ENCODE results near the gene CYS1. TPM values are rescaled to one million over a fixed set of nuclear protein-coding genes. Genes with fewer than 3 reads are reported as not detected.
A peak's percentile ranks its signal among the peaks of the same experiment; 100 is the strongest.
"Not testable (repeated sequence)": the region's sequence is repeated elsewhere in the genome, so short reads cannot be mapped to it uniquely, and the experiment has no call there.

The CYS1 gene
- total and polyA plus RNA-seq, 2 of the 13 experiments (the other 11 are each of a cell fraction or from before 2014, with no cell fraction given) = 0.04 TPM; not detected in 1

DNA sequence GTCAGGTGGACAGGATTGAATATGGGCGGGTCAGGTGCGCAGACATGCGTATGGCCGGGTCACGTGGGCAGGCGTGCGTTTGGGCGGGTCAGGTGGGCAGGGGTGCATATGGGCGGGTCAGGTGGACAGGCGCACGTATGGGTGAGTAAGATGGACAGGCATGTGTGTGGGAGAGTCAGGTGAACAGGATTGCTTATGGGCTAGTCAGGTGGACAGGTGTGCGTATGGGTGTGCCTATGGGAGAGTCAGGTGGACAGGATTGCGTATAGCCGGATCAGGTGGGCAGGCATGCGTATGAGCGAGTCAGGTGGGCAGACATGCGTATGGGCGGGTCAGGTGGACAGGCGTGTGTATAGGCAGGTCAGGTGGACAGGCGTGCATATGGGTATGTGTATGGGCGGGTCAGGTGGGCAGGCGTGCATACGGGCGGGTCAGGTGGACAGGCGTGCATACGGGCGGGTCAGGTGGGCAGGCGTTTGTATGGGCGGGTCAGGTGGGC lies 67.2 kb downstream of the CYS1 start:
- no peaks in the 10 kb centered on the region; the same call in 1 of the 2 replicates for H4K20me1 ChIP-seq (ENCODE audit: insufficient read depth, low read length)
- no peak overlapping the region for H3K9ac ChIP-seq (ENCODE audit: insufficient read depth, low read depth, low read length)
- no peaks in the 10 kb centered on the region for H3K9me3 ChIP-seq (ENCODE audit: low read length)
- 71% methylated on average over 29 of the region's 29 CpGs for WGBS (ENCODE audit: low lambda C conversion rate)
- ChIA-PET POLR2A (no interaction called here), CTCF (ENCODE audit: low intra/inter-chr PET ratio, low total read pairs) (no interaction called here)
- FAIRE-seq = no peak
- H3K4me3 ChIP-seq (replicated peaks in 1 of 3; ENCODE audit: insufficient read depth in 1 of 3, low read depth in 2 of 3, low read length in 3 of 3) = no peak overlapping the region
- no peaks in the 10 kb centered on the region for H3K36me3 ChIP-seq (replicated peaks in 1 of 2; ENCODE audit: control insufficient read depth in 1 of 2, insufficient read depth in 2 of 2, low read length in 2 of 2)
- no peak overlapping the region for H2AFZ ChIP-seq (ENCODE audit: low read length)
- H3K79me2 ChIP-seq (ENCODE audit: insufficient read depth, low read length) = no peaks in the 10 kb centered on the region
- no peak for DNase-seq (ENCODE audit: low spot score)
- H3K4me1 ChIP-seq (ENCODE audit: insufficient read depth, low read length) = peaks cover 28% of the 10 kb centered on the region
- no peak; the same call in 2 of the 3 replicates for ATAC-seq
- H3K27ac ChIP-seq (ENCODE audit: extremely low read length, insufficient read depth, low read length) = no peak overlapping the region
- intact Hi-C loops (cut with micrococcal nuclease; ENCODE audit: unreplicated experiment) (no loop called here), in situ Hi-C loops (cut with HindIII; ENCODE audit: extremely low pct_ligation_motif_present, low pct_unique_long_range_greater_than_20kb) (no loop called here)
- no peak overlapping the region for H3K4me2 ChIP-seq (ENCODE audit: low read depth, low read length)
- 0 out of 2 replicates have a peak, but pooled peaks have one; percentile 40 for TF ChIP-seq IKZF1 (IDR thresholded peaks at IDR 0.05)
- TF ChIP-seq ZNF234 (CRISPR knock-in tag; conservative IDR thresholded peaks at IDR 0.05) = no peak
- H3K27me3 ChIP-seq (ENCODE audit: control insufficient read depth in 1 of 2, insufficient read depth in 2 of 2, low read length in 2 of 2) = peaks cover 2 to 20% of the 10 kb centered on the region in 2 experiments; a peak in 4 of 5 replicates
- no TSS peak for BruUV-seq (replicated peaks)

DNA sequence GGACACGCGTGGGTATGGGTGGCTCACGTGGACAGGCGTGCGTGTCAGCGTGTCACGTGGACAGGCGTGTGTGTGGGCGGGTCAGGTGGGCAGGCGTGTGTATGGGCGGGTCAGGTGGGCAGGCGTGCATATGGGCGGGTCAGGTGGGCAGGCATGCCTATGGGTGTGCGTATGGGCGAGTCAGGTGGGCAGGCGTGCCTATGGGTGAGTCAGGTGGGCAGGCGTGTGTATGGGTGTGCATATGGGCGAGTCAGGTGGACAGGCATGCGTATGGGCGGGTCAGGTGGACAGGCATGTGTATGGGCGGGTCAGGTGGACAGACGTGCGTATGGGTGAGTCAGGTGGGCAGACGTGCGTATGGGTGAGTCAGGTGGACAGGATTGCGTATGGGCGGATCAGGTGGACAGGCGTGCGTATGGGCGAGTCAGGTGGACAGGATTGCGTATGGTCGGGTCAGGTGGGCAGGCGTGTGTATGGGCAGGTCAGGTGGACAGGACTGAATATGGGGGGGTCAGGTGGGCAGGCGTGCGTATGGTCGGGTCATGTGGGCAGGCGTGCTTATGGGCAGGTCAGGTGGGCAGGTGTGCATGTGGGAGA lies 67.7 kb downstream of the CYS1 start:
- H3K4me3 ChIP-seq (replicated peaks in 1 of 3; ENCODE audit: insufficient read depth in 1 of 3, low read depth in 2 of 3, low read length in 3 of 3); H4K20me1 ChIP-seq (ENCODE audit: insufficient read depth, low read length); ATAC-seq; CTCF ChIA-PET (ENCODE audit: low intra/inter-chr PET ratio, low total read pairs); H2AFZ ChIP-seq (ENCODE audit: low read length); POLR2A ChIA-PET; H3K27ac ChIP-seq (ENCODE audit: extremely low read length, insufficient read depth, low read length); in situ Hi-C loops (cut with HindIII; ENCODE audit: extremely low pct_ligation_motif_present, low pct_unique_long_range_greater_than_20kb); H3K36me3 ChIP-seq (replicated peaks in 1 of 2; ENCODE audit: control insufficient read depth in 1 of 2, insufficient read depth in 2 of 2, low read length in 2 of 2); H3K4me2 ChIP-seq (ENCODE audit: low read depth, low read length); intact Hi-C loops (cut with micrococcal nuclease; ENCODE audit: unreplicated experiment); DNase-seq (ENCODE audit: low spot score); H3K9ac ChIP-seq (ENCODE audit: insufficient read depth, low read depth, low read length); BruUV-seq (replicated peaks); H3K79me2 ChIP-seq (ENCODE audit: insufficient read depth, low read length); FAIRE-seq; H3K9me3 ChIP-seq (ENCODE audit: low read length): not testable (repeated sequence)
- peaks cover 2 to 20% of the 10 kb centered on the region in 2 experiments; a peak in 3 of 5 replicates for H3K27me3 ChIP-seq (ENCODE audit: control insufficient read depth in 1 of 2, insufficient read depth in 2 of 2, low read length in 2 of 2)
- 75% methylated on average over 35 of the region's 37 CpGs for WGBS (ENCODE audit: low lambda C conversion rate)
- peaks cover 34% of the 10 kb centered on the region for H3K4me1 ChIP-seq (ENCODE audit: insufficient read depth, low read length)

DNA sequence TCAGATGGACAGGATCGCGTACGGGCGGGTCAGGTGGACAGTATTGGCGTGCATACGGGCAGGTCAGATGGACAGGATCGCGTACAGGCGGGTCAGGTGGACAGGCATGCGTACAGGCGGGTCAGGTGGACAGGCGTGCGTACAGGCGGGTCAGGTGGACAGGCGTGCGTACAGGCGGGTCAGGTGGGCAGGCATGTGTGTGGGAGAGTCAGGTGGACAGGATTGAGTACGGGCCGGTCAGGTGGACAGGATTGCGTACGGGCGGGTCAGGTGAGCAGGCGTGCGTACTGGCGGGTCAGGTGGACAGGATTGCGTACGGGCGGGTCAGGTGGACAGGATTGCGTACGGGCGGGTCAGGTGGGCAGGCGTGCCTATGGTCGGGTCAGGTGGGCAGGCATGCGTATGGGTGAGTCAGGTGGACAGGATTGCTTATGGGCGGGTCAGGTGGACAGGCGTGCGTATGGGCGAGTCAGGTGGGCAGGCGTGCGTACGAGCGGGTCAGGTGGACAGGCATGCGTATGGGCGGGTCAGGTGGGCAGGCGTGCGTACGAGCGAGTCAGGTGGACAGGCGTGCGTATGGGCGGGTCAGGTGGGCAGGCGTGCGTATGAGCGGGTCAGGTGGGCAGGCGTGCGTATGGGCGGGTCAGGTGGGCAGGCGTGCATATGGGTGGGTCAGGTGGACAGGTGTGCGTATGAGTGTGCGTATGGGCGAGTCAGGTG lies 68.4 kb downstream of the CYS1 start:
- H3K36me3 ChIP-seq (replicated peaks in 1 of 2; ENCODE audit: control insufficient read depth in 1 of 2, insufficient read depth in 2 of 2, low read length in 2 of 2); H2AFZ ChIP-seq (ENCODE audit: low read length); intact Hi-C loops (cut with micrococcal nuclease; ENCODE audit: unreplicated experiment); in situ Hi-C loops (cut with HindIII; ENCODE audit: extremely low pct_ligation_motif_present, low pct_unique_long_range_greater_than_20kb); ATAC-seq; BruUV-seq (replicated peaks); DNase-seq (ENCODE audit: low spot score); H3K4me2 ChIP-seq (ENCODE audit: low read depth, low read length); CTCF ChIA-PET (ENCODE audit: low intra/inter-chr PET ratio, low total read pairs); H3K27ac ChIP-seq (ENCODE audit: extremely low read length, insufficient read depth, low read length); H3K79me2 ChIP-seq (ENCODE audit: insufficient read depth, low read length); POLR2A ChIA-PET; FAIRE-seq; H3K9ac ChIP-seq (ENCODE audit: insufficient read depth, low read depth, low read length); H3K9me3 ChIP-seq (ENCODE audit: low read length); H3K4me3 ChIP-seq (replicated peaks in 1 of 3; ENCODE audit: insufficient read depth in 1 of 3, low read depth in 2 of 3, low read length in 3 of 3); H4K20me1 ChIP-seq (ENCODE audit: insufficient read depth, low read length): not testable (repeated sequence)
- WGBS (ENCODE audit: low lambda C conversion rate) = 85% methylated on average over 54 of the region's 61 CpGs
- Histone ChIP-seq H3K4me1 (ENCODE audit: insufficient read depth, low read length) (peaks cover 28% of the 10 kb centered on the region), H3K27me3 (ENCODE audit: control insufficient read depth in 1 of 2, insufficient read depth in 2 of 2, low read length in 2 of 2) (peaks cover 0 to 13% of the 10 kb centered on the region in 2 experiments; a peak in 2 of 5 replicates)

DNA sequence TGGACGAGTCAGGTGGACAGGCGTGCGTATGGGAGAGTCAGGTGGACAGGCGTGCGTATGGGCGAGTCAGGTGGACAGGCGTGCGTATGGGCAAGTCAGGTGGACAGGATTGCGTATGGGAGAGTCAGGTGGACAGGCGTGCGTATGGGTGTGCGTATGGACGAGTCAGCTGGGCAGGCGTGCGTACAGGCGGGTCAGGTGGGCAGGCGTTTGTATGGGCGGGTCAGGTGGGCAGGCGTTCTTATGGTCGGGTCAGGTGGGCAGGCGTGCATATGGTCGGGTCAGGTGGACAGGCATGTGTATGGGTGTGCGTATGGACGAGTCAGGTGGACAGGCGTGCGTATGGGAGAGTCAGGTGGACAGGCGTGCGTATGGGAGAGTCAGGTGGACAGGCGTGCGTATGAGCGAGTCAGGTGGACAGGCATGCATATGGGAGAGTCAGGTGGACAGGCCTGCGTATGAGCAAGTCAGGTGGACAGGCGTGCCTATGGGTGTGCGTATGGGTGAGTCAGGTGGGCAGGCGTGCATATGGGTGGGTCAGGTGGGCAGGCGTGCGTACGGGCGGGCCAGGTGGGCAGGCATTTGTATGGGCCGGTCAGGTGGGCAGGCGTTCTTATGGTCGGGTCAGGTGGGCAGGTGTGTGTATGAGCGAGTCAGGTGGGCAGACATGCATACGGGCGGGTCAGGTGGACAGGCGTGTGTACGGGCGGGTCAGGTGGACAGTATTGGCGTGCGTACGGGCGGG lies 69.2 kb downstream of the CYS1 start:
- H4K20me1 ChIP-seq (ENCODE audit: insufficient read depth, low read length); H3K9me3 ChIP-seq (ENCODE audit: low read length); H3K79me2 ChIP-seq (ENCODE audit: insufficient read depth, low read length); H3K9ac ChIP-seq (ENCODE audit: insufficient read depth, low read depth, low read length); in situ Hi-C loops (cut with HindIII; ENCODE audit: extremely low pct_ligation_motif_present, low pct_unique_long_range_greater_than_20kb); FAIRE-seq; intact Hi-C loops (cut with micrococcal nuclease; ENCODE audit: unreplicated experiment); H3K4me2 ChIP-seq (ENCODE audit: low read depth, low read length); ATAC-seq; H2AFZ ChIP-seq (ENCODE audit: low read length); BruUV-seq (replicated peaks); H3K4me3 ChIP-seq (replicated peaks in 1 of 3; ENCODE audit: insufficient read depth in 1 of 3, low read depth in 2 of 3, low read length in 3 of 3); H3K27ac ChIP-seq (ENCODE audit: extremely low read length, insufficient read depth, low read length); CTCF ChIA-PET (ENCODE audit: low intra/inter-chr PET ratio, low total read pairs); DNase-seq (ENCODE audit: low spot score); H3K27me3 ChIP-seq (ENCODE audit: control insufficient read depth in 1 of 2, insufficient read depth in 2 of 2, low read length in 2 of 2); POLR2A ChIA-PET; H3K36me3 ChIP-seq (replicated peaks in 1 of 2; ENCODE audit: control insufficient read depth in 1 of 2, insufficient read depth in 2 of 2, low read length in 2 of 2): not testable (repeated sequence)
- 85% methylated on average over 52 of the region's 52 CpGs for WGBS (ENCODE audit: low lambda C conversion rate)
- H3K4me1 ChIP-seq (ENCODE audit: insufficient read depth, low read length) = peaks cover 27% of the 10 kb centered on the region

All from HepG2 (cell line).